Rectal smooth muscle tissue (tissue), 1 donor: Measurements from ENCODE around the gene KIAA1671.

Experiments
- H3K27ac ChIP-seq: one replicate; pipeline ENCODE4 v1.7.0; 2013; ENCODE audit warnings: low read depth, low read length, inconsistent platforms
- H3K27me3 ChIP-seq: one replicate; pipeline ENCODE4 v1.7.0; 2013; ENCODE audit warnings: low read length; ENCODE audit not compliant: control insufficient read depth, insufficient read depth
- H3K36me3 ChIP-seq: one replicate; pipeline ENCODE4 v1.7.0; 2013; ENCODE audit warnings: low read length; ENCODE audit not compliant: control insufficient read depth, insufficient read depth
- H3K4me1 ChIP-seq: one replicate; pipeline ENCODE4 v1.7.0; 2013; ENCODE audit warnings: low read length; ENCODE audit not compliant: control insufficient read depth, insufficient read depth
- H3K4me3 ChIP-seq: one replicate; pipeline ENCODE4 v1.7.0; 2013; ENCODE audit warnings: low read length
- H3K9ac ChIP-seq: one replicate; pipeline ENCODE4 v1.7.0; 2013; ENCODE audit warnings: low read length

KIAA1671 gene

GRCh38 chr22:24989541-24989951 lies 37.0 kb downstream of the KIAA1671 start:
- H3K9ac ChIP-seq, result no peak overlapping the region
- H3K27ac ChIP-seq, result no peak overlapping the region
- H3K4me3 ChIP-seq, result no peak overlapping the region
- no peaks in the 10 kb centered on the region for H3K4me1 ChIP-seq
- no peaks in the 10 kb centered on the region for H3K27me3 ChIP-seq
- H3K36me3 ChIP-seq, result no peaks in the 10 kb centered on the region

GRCh38 chr22:24990344-24990905 lies 37.9 kb downstream of the KIAA1671 start:
- no peaks in the 10 kb centered on the region for H3K36me3 ChIP-seq
- no peaks in the 10 kb centered on the region for H3K27me3 ChIP-seq
- no peak overlapping the region for H3K4me3 ChIP-seq
- H3K27ac ChIP-seq, result no peak overlapping the region
- no peak overlapping the region for H3K9ac ChIP-seq
- no peaks in the 10 kb centered on the region for H3K4me1 ChIP-seq

- no peaks in the 10 kb centered on the region for H3K4me1 ChIP-seq
- no peak overlapping the region for H3K27ac ChIP-seq
These were observed 40.4 kb downstream of the KIAA1671 start for GRCh38 chr22:24992946-24993345.

GRCh38 chr22:24994070-24994763 lies 41.7 kb downstream of the KIAA1671 start:
- no peak overlapping the region for H3K4me3 ChIP-seq
- H3K27me3 ChIP-seq, result no peaks in the 10 kb centered on the region
- no peak overlapping the region for H3K27ac ChIP-seq
- no peaks in the 10 kb centered on the region for H3K36me3 ChIP-seq
- H3K4me1 ChIP-seq, result no peaks in the 10 kb centered on the region
- no peak overlapping the region for H3K9ac ChIP-seq

More at GRCh38 chr22:24992946-24993345, 40.4 kb downstream of the KIAA1671 start:
- H3K27me3 ChIP-seq, result no peaks in the 10 kb centered on the region
- no peak overlapping the region for H3K9ac ChIP-seq
- no peaks in the 10 kb centered on the region for H3K36me3 ChIP-seq
- H3K4me3 ChIP-seq, result no peak overlapping the region

- Histone ChIP-seq H3K4me1 (no peaks in the 10 kb centered on the region), H3K27ac (no peak overlapping the region), H3K4me3 (no peak overlapping the region), H3K9ac (no peak overlapping the region), H3K36me3 (no peaks in the 10 kb centered on the region), H3K27me3 (no peaks in the 10 kb centered on the region)
These were observed 43.2 kb downstream of the KIAA1671 start for GRCh38 chr22:24995649-24996180.

GRCh38 chr22:24996420-24996952 lies 44.0 kb downstream of the KIAA1671 start:
- H3K4me1 ChIP-seq, result no peaks in the 10 kb centered on the region
- H3K27ac ChIP-seq, result no peak overlapping the region
- no peak overlapping the region for H3K9ac ChIP-seq
- no peak overlapping the region for H3K4me3 ChIP-seq
- no peaks in the 10 kb centered on the region for H3K27me3 ChIP-seq
- H3K36me3 ChIP-seq, result no peaks in the 10 kb centered on the region

GRCh38 chr22:24997023-24997422 lies 44.5 kb downstream of the KIAA1671 start:
- Histone ChIP-seq H3K4me3 (no peak overlapping the region), H3K36me3 (no peaks in the 10 kb centered on the region), H3K27me3 (no peaks in the 10 kb centered on the region), H3K4me1 (no peaks in the 10 kb centered on the region), H3K9ac (no peak overlapping the region), H3K27ac (no peak overlapping the region)

GRCh38 chr22:25000686-25001085 lies 48.2 kb downstream of the KIAA1671 start:
- no peaks in the 10 kb centered on the region for H3K27me3 ChIP-seq
- H3K4me1 ChIP-seq, result no peaks in the 10 kb centered on the region

GRCh38 chr22:25002241-25002985 lies 49.9 kb downstream of the KIAA1671 start:
- H3K27ac ChIP-seq, result no peak overlapping the region
- H3K4me1 ChIP-seq, result no peaks in the 10 kb centered on the region
- no peaks in the 10 kb centered on the region for H3K36me3 ChIP-seq
- no peak overlapping the region for H3K4me3 ChIP-seq
- no peak overlapping the region for H3K9ac ChIP-seq
- no peaks in the 10 kb centered on the region for H3K27me3 ChIP-seq

More at GRCh38 chr22:25000686-25001085, 48.2 kb downstream of the KIAA1671 start:
- no peaks in the 10 kb centered on the region for H3K36me3 ChIP-seq
- H3K4me3 ChIP-seq, result no peak overlapping the region
- no peak overlapping the region for H3K9ac ChIP-seq
- H3K27ac ChIP-seq, result no peak overlapping the region

- no peaks in the 10 kb centered on the region for H3K27me3 ChIP-seq
- no peaks in the 10 kb centered on the region for H3K36me3 ChIP-seq
- H3K27ac ChIP-seq, result no peak overlapping the region
- H3K4me3 ChIP-seq, result no peak overlapping the region
- no peak overlapping the region for H3K9ac ChIP-seq
- H3K4me1 ChIP-seq, result no peaks in the 10 kb centered on the region
These were observed 53.8 kb downstream of the KIAA1671 start for GRCh38 chr22:25006354-25006753.

- Histone ChIP-seq H3K36me3 (no peaks in the 10 kb centered on the region), H3K27me3 (no peaks in the 10 kb centered on the region), H3K27ac (no peak overlapping the region), H3K4me3 (no peak overlapping the region), H3K9ac (no peak overlapping the region), H3K4me1 (no peaks in the 10 kb centered on the region)
These were observed 55.1 kb downstream of the KIAA1671 start for GRCh38 chr22:25007444-25008106.

GRCh38 chr22:25008666-25009065 lies 56.1 kb downstream of the KIAA1671 start:
- Histone ChIP-seq H3K27me3 (no peaks in the 10 kb centered on the region), H3K27ac (no peak overlapping the region), H3K4me1 (no peaks in the 10 kb centered on the region), H3K9ac (no peak overlapping the region), H3K36me3 (no peaks in the 10 kb centered on the region), H3K4me3 (no peak overlapping the region)
